K562 (cell line): Measurements from ENCODE around the gene VKORC1. TPM values are rescaled to one million over a fixed set of nuclear protein-coding genes. Genes with fewer than 3 reads are reported as not detected.
A peak's percentile ranks its signal among the peaks of the same experiment; 100 is the strongest.

Source experiments
- CBFA2T2 ChIP-seq: fragments of 450-650 bp; conservative IDR thresholded peaks from 2 replicates; pipeline ENCODE4 v1.6.1; 2017; ENCODE audit warnings: mild to moderate bottlenecking
- CBX8 ChIP-seq: fragments of 200-600 bp; sonication (generic); IDR thresholded peaks from 2 replicates; pipeline ENCODE4 v1.6.1; 2012; ENCODE audit warnings: borderline replicate concordance, mixed run types, low read depth, mild to moderate bottlenecking, moderate library complexity, mixed read lengths, low read length, control low read depth, inconsistent platforms; ENCODE audit not compliant: poor library complexity, severe bottlenecking; ENCODE audit errors: extremely low read depth
- CHD2 ChIP-seq: IDR thresholded peaks from 2 replicates; pipeline ENCODE4 v1.6.1; 2011; ENCODE audit warnings: low read depth, low read length
- HMGN3 ChIP-seq: IDR thresholded peaks from 2 replicates; pipeline ENCODE4 v1.6.1; 2011; ENCODE audit warnings: borderline replicate concordance, low read depth, mild to moderate bottlenecking, mixed read lengths, low read length; ENCODE audit not compliant: insufficient read length; ENCODE audit errors: extremely low read depth
- KDM5B ChIP-seq: fragments of 200-600 bp; sonication (generic); IDR thresholded peaks from 2 replicates; pipeline ENCODE4 v1.6.1; 2012; ENCODE audit warnings: low read depth, mild to moderate bottlenecking, moderate library complexity, low read length, control low read depth, inconsistent platforms; ENCODE audit not compliant: insufficient replicate concordance
- KLF1 ChIP-seq: fragments of 450-650 bp; IDR thresholded peaks from 2 replicates; pipeline ENCODE4 v1.6.1; 2016; ENCODE audit warnings: missing genetic modification characterization, missing compliant biosample characterization
- MEF2A ChIP-seq: IDR thresholded peaks from 2 replicates; pipeline ENCODE4 v1.6.1; 2011; ENCODE audit warnings: low read depth, mild to moderate bottlenecking, low read length, moderate library complexity; ENCODE audit not compliant: control insufficient read depth
- MEF2D ChIP-seq: conservative IDR thresholded peaks from 2 replicates; pipeline ENCODE4 v1.6.1; 2016; ENCODE audit warnings: low read depth, missing genetic modification characterization, missing compliant biosample characterization
- MNT ChIP-seq, 2 experiments: fragments of 450-650 bp; conservative IDR thresholded peaks; 2 replicates each; pipeline ENCODE4 v1.6.1; 2017; ENCODE audit warnings: mild to moderate bottlenecking in 2 of 2, moderate library complexity in 2 of 2
- MYBL2 ChIP-seq, 2 experiments: fragments of 450-650 bp in 1 of 2; sonication (generic) in 1 of 2; formaldehyde crosslinking in 1 of 2; IDR thresholded peaks; 2 replicates each; pipeline versions ENCODE4 v1.6.1 to v1.8.1; 2017 to 2022; ENCODE audit warnings: borderline replicate concordance in 1 of 2, inconsistent platforms in 1 of 2, low read depth in 1 of 2, mild to moderate bottlenecking in 1 of 2, missing genetic modification reagents in 1 of 2, moderate library complexity in 1 of 2
- NCOA1 ChIP-seq: fragments of 450-650 bp; IDR thresholded peaks from 2 replicates; pipeline ENCODE4 v1.6.1; 2016; ENCODE audit warnings: low read depth
- NFE2L1 ChIP-seq: fragments of 450-650 bp; IDR thresholded peaks from 2 replicates; pipeline ENCODE4 v1.6.1; 2016; ENCODE audit warnings: missing genetic modification characterization, low read depth, mild to moderate bottlenecking, missing compliant biosample characterization, moderate library complexity, borderline replicate concordance
- NFYB ChIP-seq: IDR thresholded peaks from 2 replicates; pipeline ENCODE4 v1.6.1; 2011; ENCODE audit warnings: mild to moderate bottlenecking, moderate library complexity; ENCODE audit not compliant: insufficient read length; ENCODE audit errors: extremely low read depth
- NR4A1 ChIP-seq, 2 experiments: fragments of 250-450 bp in 1 of 2; fragments of 450-650 bp in 1 of 2; sonication (Bioruptor Pico) in 1 of 2; IDR thresholded peaks; 2 replicates each; pipeline versions ENCODE4 v1.4.0 to v1.6.1; 2016 to 2020; ENCODE audit warnings: mild to moderate bottlenecking in 2 of 2, missing compliant biosample characterization in 1 of 2, missing genetic modification characterization in 1 of 2, moderate library complexity in 1 of 2
- OTX1 ChIP-seq: fragments of 450-650 bp; formaldehyde crosslinking; IDR thresholded peaks from 2 replicates; pipeline ENCODE4 v1.4.0; 2022; ENCODE audit warnings: mild to moderate bottlenecking
- PCBP1 ChIP-seq: fragments of 200-400 bp; formaldehyde crosslinking; IDR thresholded peaks from 2 replicates; pipeline ENCODE4 v1.6.1; 2018; ENCODE audit warnings: mild to moderate bottlenecking, low read depth, low read length; ENCODE audit not compliant: poor library complexity, severe bottlenecking
- SP1 ChIP-seq: sonication (generic); formaldehyde crosslinking; IDR thresholded peaks from 2 replicates; pipeline ENCODE4 v1.8.1; 2022; ENCODE audit warnings: mild to moderate bottlenecking, missing genetic modification reagents
- STAT5A ChIP-seq: IDR thresholded peaks from 2 replicates; pipeline ENCODE4 v1.6.1; 2012; ENCODE audit warnings: low read length, inconsistent platforms, borderline replicate concordance
- TCF7L2 ChIP-seq: fragments of 150-350 bp; IDR thresholded peaks from 2 replicates; pipeline ENCODE4 v1.6.1; 2016; ENCODE audit warnings: low read depth, mild to moderate bottlenecking, low read length, moderate library complexity
- THRB ChIP-seq: fragments of 450-650 bp; formaldehyde crosslinking; conservative IDR thresholded peaks from 2 replicates; pipeline ENCODE4 v1.4.0; 2022; ENCODE audit warnings: mild to moderate bottlenecking, missing genetic modification characterization
- TRIM24 ChIP-seq, 2 experiments: fragments of 450-650 bp; IDR thresholded peaks; 2 replicates each; pipeline ENCODE4 v1.6.1; 2016
- ZNF165 ChIP-seq: fragments of 250-450 bp; sonication (Bioruptor Pico); IDR thresholded peaks from 2 replicates; pipeline ENCODE4 v1.4.0; 2020; ENCODE audit warnings: borderline replicate concordance
- ZNF184 ChIP-seq: sonication (generic); formaldehyde crosslinking; IDR thresholded peaks from 2 replicates; pipeline ENCODE4 v1.5.0; 2020; ENCODE audit warnings: missing genetic modification reagents
- polyA plus RNA-seq, 8 experiments: library from polyadenylated mRNA; depleted of rRNA in 4 of 8; stranded (reverse) in 5 of 8; unstranded in 3 of 8; fragments of >200 nt; fragmentation: Nextera tagmentation in 2 of 8; fragmentation: Illumina TruSeq in 1 of 8; extraction: Ambion mirVana in 2 of 8; extraction: Trizol in 1 of 8; gene quantifications; 2 replicates each; pipeline versions ENCODE4 v1.2.1 to v1.2.3, GENCODE V29; 2011 to 2014; ENCODE audit warnings: inconsistent platforms in 1 of 8, missing spikeins in 1 of 8
- total RNA-seq, 7 experiments: library from RNA; depleted of rRNA in 6 of 7; stranded (reverse); fragments of >200 nt in 6 of 7; fragmentation: Illumina TruSeq in 2 of 7; extraction: Trizol in 2 of 7; gene quantifications; 2 replicates each; pipeline versions ENCODE4 v1.2.1 to v1.2.3, GENCODE V29; 2011 to 2021; ENCODE audit warnings: low replicate concordance in 1 of 7
- TF ChIP-seq, protein P1 (sequence below): sonication (generic); formaldehyde crosslinking; IDR thresholded peaks from 2 replicates; pipeline ENCODE4 v1.9.0; 2022; ENCODE audit warnings: mild to moderate bottlenecking, missing genetic modification reagents

VKORC1 gene
- total and polyA plus RNA-seq, 9 of the 15 experiments (the other 6 are each of a cell fraction or from before 2014, with no cell fraction given), result 30.0 to 119 (median 62.1) TPM

- TF ChIP-seq THRB (CRISPR knock-in tag) (no peak), NFYB (no peak), ZNF184 (CRISPR knock-in tag) (no peak), NR4A1 (CRISPR knock-in tag; IDR thresholded peaks at IDR 0.05) (no peak), NR4A1 (tag; IDR thresholded peaks at IDR 0.05) (peak; percentile 77; the same call in 1 of the 2 replicates), PCBP1 (no peak), OTX1 (no peak), KLF1 (tag) (no peak), MYBL2 (IDR thresholded peaks at IDR 0.05; ENCODE audit: low read depth) (no peak), MYBL2 (CRISPR knock-in tag; IDR thresholded peaks at IDR 0.05; ENCODE audit: borderline replicate concordance) (no peak), ZNF165 (CRISPR knock-in tag) (no peak), TCF7L2 (peak; percentile 37; the same call in 1 of the 2 replicates), CBX8 (no peak), MNT (conservative IDR thresholded peaks at IDR 0.05) (peak; percentile 87 to 94), MEF2D (no peak), NCOA1 (no peak), HMGN3 (peak; percentile 78), MEF2A (no peak), NFE2L1 (tag) (no peak), CBFA2T2 (no peak), STAT5A (no peak), CHD2 (0 out of 2 replicates have a peak, but pooled peaks have one; percentile 7), SP1 (CRISPR knock-in tag) (peak; percentile 92), TRIM24 (IDR thresholded peaks at IDR 0.05) (no peak), KDM5B (no peak)
- TF ChIP-seq, protein P1, sequence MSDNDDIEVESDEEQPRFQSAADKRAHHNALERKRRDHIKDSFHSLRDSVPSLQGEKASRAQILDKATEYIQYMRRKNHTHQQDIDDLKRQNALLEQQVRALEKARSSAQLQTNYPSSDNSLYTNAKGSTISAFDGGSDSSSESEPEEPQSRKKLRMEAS, result peak; percentile 96
Measured at GRCh38 chr16:31142109-31143010, 47.8 kb upstream of the VKORC1 start (continued).
